GM12878 (cell line): ENCODE results near the gene PSMB3.

ENCODE experiments used
- KAT2A ChIP-seq: conservative IDR thresholded peaks from 2 replicates; pipeline ENCODE4 v1.6.1; 2011; ENCODE audit warnings: low read depth, low read length; ENCODE audit not compliant: control insufficient read depth
- MTA3 ChIP-seq: IDR thresholded peaks from 2 replicates; pipeline ENCODE4 v1.6.1; 2012; ENCODE audit warnings: low read length, inconsistent platforms, borderline replicate concordance
- MXI1 ChIP-seq: fragments of 150-350 bp; IDR thresholded peaks from 2 replicates; pipeline ENCODE4 v1.6.1; 2011; ENCODE audit warnings: low read depth, mild to moderate bottlenecking, inconsistent platforms, low read length, improper control_type of control experiment
- TCF3 ChIP-seq: IDR thresholded peaks from 2 replicates; pipeline ENCODE4 v1.6.1; 2012; ENCODE audit warnings: low read depth, mild to moderate bottlenecking, low read length, borderline replicate concordance; ENCODE audit not compliant: insufficient read depth
- TF ChIP-seq, protein P1 (sequence below): IDR thresholded peaks from 2 replicates; pipeline ENCODE4 v1.6.1; 2011; ENCODE audit warnings: low read depth, mild to moderate bottlenecking, low read length, moderate library complexity, borderline replicate concordance; ENCODE audit errors: extremely low read depth
- TF ChIP-seq, protein P2 (sequence below), 3 experiments: IDR thresholded peaks in 2 of 3; conservative IDR thresholded peaks in 1 of 3; 2 replicates each; pipeline ENCODE4 v1.5.1; 2011; ENCODE audit warnings: low read depth in 3 of 3, low read length in 3 of 3, mild to moderate bottlenecking in 3 of 3, control low read depth in 2 of 3, moderate library complexity in 2 of 3, inconsistent platforms in 1 of 3, mixed read lengths in 1 of 3; ENCODE audit not compliant: control insufficient read depth in 2 of 3, insufficient read depth in 1 of 3; ENCODE audit errors: extremely low read depth in 1 of 3

DNA sequence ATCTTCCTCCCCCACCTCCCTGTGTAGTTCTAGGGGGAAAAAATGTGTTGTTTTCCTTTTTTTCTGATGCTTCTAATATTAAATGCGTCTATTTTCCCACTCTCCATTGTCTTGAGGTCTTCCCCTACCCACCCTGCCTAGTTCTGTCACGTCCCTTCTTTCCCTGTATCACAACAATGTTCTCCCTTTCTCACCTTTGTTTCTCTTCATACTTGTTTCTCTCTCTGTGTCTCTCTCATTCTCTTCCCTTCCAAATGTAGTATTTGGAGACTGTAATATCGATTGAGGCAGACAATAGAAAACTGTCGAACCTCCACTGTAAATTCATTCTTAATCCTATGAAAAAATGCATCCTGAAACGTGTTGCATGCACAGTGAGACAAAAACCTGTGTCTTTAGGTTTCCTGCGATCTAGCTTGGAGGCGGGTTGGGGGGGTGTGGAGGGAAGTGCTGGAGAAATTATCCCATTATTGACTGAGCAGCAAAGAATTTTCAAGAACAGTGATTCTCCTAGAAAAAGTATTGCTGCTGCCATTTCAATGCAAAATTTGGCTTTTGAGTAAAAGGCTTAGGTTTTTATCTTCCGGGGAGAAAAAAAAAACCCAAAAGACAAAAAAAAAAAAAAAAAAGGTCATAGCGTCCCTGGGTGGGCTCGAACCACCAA, 1.3 kb upstream of the PSMB3 start:
- no peak for TF ChIP-seq MXI1
- no peak for TF ChIP-seq KAT2A
- TF ChIP-seq, protein P1, sequence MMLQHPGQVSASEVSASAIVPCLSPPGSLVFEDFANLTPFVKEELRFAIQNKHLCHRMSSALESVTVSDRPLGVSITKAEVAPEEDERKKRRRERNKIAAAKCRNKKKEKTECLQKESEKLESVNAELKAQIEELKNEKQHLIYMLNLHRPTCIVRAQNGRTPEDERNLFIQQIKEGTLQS: no peak
- no peak for TF ChIP-seq TCF3
- no peak; the same call in 1 of the 2 replicates for TF ChIP-seq MTA3
- TF ChIP-seq, protein P2, sequence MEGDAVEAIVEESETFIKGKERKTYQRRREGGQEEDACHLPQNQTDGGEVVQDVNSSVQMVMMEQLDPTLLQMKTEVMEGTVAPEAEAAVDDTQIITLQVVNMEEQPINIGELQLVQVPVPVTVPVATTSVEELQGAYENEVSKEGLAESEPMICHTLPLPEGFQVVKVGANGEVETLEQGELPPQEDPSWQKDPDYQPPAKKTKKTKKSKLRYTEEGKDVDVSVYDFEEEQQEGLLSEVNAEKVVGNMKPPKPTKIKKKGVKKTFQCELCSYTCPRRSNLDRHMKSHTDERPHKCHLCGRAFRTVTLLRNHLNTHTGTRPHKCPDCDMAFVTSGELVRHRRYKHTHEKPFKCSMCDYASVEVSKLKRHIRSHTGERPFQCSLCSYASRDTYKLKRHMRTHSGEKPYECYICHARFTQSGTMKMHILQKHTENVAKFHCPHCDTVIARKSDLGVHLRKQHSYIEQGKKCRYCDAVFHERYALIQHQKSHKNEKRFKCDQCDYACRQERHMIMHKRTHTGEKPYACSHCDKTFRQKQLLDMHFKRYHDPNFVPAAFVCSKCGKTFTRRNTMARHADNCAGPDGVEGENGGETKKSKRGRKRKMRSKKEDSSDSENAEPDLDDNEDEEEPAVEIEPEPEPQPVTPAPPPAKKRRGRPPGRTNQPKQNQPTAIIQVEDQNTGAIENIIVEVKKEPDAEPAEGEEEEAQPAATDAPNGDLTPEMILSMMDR (IDR thresholded peaks at IDR 0.05 in 2 of 3, conservative IDR thresholded peaks at IDR 0.05 in 1 of 3; ENCODE audit: control insufficient read depth in 2 of 3, extremely low read depth in 1 of 3, insufficient read depth in 1 of 3, low read depth in 3 of 3, low read length in 3 of 3): no peak
